Activated CD8-positive, alpha-beta memory T cell treated with anti-CD3 and anti-CD28 coated beads for 36 hours (primary cell): ENCODE results near the gene NACC2. TPM values are rescaled to one million over a fixed set of nuclear protein-coding genes. Genes with fewer than 3 reads are reported as not detected.

Experiments used
- CTCF ChIA-PET: fragments of 350-600 bp; sonication (Branson Sonifier 250); formaldehyde crosslinking; loops from one replicate; lab custom pipeline; 2021; ENCODE audit warnings: antibody characterized with exemption; lab: Charles Lee
- POLR2A ChIA-PET: fragments of 350-600 bp; sonication (Branson Sonifier 250); formaldehyde crosslinking; loops from one replicate; lab custom pipeline; 2021; ENCODE audit warnings: antibody characterized with exemption; lab: Charles Lee
- total RNA-seq, 2 experiments: library from RNA; stranded (reverse); gene quantifications; one replicate each; pipeline ENCODE4 v1.2.3, GENCODE V29; 2021

The NACC2 gene
- total RNA-seq, 2 experiments from 2014 or later = 8.4 to 8.5 TPM

DNA sequence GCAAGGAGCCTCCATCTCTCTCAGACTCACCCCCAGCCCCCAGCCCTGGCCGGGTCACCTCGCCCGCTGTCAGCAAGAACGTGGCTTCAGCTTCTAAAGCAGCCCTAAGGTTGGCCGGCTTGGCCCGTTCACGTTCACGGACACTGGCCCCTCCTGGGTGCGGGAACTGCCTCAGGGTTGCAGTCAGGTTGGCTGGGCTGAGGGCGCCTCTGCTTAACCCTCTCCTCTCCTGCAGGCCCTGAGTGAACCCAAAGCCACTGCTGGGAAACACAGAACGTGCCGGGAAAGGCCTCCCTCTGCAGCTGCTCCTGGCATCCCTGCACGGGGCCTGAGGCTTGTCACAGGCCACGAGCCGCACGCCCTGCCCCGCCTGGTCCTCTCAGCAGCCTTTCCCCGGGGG is 93.9 kb downstream of the NACC2 start:
- POLR2A ChIA-PET = no interaction called here
- CTCF ChIA-PET = interaction anchor here (0.5 kb wide), 1 partner anchor 43 kb away, joined by 3 read pairs; no protein-coding TSS in a partner anchor

GRCh38 chr9:135998410-135999071 is 96.5 kb downstream of the NACC2 start:
- ChIA-PET POLR2A (no interaction called here), CTCF (no interaction called here)

- CTCF ChIA-PET = no interaction called here
- POLR2A ChIA-PET = no interaction called here
Observed at GRCh38 chr9:135998016-135998380, 97.1 kb downstream of the NACC2 start.

- POLR2A ChIA-PET = no interaction called here
- CTCF ChIA-PET = no interaction called here
Observed at GRCh38 chr9:135997090-135998015, 97.7 kb downstream of the NACC2 start.

DNA sequence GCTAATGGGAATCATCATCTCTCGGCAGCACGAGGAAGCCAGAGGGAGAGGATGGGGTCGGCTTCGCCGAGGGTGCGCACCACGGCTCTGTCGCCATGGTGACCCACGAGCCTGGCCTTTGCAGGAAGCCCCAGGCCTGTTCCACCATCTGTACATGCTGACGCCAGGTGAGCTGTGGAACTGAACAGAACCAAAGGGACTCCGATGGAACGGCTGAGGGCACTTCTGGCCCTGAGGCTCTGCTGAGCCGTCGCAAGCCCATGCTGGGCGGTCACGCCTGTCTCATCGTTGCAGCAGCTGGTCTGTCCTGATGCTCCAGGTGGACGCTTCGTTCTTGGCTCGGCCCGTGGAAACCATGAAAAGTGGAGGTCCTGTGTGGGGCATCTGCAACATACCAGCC is 99.3 kb downstream of the NACC2 start:
- ChIA-PET POLR2A (no interaction called here), CTCF (no interaction called here)

DNA sequence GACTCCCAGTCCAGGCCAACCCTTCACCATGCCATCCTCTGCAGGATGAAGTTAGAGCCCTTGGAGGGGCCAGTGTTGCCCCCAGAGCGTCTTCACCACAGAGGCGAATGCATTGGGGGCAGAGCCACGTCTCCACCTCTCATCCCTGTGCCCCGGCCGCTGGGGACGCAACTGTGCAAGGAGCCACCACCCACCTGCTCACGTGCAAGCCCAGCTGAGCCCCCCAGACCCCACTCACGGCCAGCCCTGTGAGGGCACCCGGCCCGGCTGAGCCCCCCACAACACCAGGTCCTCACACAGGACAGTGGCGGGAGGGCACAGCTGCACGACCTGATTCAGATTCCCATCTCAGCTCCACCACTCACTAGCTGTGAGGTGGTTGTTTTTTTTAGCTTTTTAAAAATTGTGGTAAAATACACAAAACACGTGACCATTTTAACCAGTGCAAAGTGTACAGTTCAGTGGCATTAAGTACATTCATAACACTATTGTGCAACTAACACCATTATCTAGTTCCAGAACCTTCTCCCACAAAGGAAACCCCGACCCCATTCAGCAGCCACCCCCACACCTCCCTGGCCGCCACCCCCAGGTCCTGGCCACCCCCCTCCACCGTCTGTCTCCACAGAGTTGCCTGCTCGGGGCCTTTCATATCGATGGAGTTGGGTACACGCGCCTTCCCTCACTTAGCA is 100.4 kb downstream of the NACC2 start:
- POLR2A ChIA-PET = no interaction called here
- CTCF ChIA-PET = interaction anchor here (1.0 kb wide), 1 partner anchor 128 kb away, joined by 3 read pairs; no protein-coding TSS in a partner anchor

DNA sequence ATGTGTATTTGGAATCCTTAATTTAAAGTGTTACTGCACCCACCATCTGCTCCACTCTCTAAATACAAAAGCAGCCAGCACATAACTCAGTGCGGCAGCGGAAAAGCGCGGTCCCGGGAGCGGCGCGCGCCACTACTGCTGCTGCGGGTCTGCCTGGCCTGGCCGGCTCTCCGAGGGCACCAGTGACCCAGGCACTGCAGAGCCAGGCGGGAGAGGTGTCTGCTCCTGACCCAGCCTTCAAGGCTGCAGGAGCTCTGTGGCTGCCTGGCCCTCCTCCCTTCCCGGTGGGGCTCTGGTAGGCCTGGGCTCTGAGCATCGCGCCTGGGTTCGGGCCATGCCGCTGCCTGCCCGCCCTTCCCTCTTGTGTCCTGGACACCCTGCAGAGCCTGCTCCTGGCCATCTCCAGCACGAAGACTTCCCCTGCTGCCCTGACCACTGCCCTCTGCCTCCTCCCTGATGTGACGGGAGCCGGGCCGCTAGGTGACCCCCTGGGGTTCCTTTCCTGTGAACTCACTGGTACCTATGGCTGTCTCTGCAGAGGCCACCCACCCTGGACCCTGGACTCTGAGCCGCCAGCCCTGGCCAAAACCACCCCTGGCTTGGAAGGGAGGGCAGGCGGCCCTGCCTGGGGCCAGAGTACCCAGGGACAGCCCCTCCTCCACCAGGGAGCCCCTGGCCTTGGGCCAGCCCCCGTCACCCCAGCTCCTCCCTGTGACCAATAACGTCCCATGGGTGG is 101.2 kb downstream of the NACC2 start:
- ChIA-PET CTCF (interaction anchor here (0.9 to 1.0 kb wide), 2 partner anchors 26 to 128 kb away, joined by 3 read pairs; no protein-coding TSS in a partner anchor), POLR2A (no interaction called here)

- ChIA-PET CTCF (interaction anchor here (0.9 kb wide), 1 partner anchor 25 kb away, joined by 3 read pairs; no protein-coding TSS in a partner anchor), POLR2A (no interaction called here)
Observed at GRCh38 chr9:135993409-135993742, 101.7 kb downstream of the NACC2 start.

DNA sequence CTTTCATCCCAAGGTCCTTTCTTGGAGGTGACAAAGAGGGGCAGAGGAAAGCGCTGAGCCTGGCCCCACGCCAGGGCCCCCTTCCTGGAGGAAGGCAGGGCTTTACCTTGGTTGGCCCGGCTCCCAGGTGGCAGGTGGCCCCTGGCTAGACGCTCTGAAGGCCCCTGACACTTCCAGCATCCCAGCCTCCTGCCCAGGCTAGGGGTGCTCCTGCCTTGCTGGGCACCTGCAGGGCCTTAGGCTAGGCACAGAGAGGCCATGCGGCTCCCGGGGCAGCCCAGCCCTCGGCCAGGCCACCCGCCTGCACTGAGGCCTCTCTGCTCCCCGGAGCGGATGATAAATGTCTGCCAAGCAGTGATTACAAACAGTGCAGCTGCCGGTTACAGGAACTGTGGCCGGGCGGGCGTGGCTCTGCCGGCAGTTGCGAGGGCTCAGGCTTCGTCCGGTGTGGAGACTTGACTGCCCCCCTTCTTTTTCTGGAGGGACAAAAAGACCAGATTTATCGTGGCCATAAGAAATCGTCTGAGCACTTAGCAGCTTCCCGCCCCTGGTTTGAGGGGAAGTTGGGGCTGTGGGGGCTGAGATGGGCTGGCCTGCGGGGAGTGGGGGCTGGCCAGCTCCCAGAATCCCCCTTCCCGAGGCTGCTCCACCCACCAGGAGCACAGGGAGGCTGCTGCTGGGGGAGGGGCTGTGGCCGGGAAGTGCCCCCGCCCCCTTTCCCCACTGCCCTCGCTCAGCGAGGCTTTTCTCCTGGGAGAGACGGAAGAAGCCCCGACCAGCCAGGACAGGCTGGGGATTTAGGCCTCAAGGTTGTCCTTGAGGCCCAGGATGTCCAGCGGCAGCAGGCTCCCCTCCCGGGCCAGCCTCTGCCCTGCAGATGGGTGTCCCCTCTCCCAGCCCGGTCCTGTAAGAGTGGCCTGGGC is 102.3 kb downstream of the NACC2 start:
- POLR2A ChIA-PET = no interaction called here

DNA sequence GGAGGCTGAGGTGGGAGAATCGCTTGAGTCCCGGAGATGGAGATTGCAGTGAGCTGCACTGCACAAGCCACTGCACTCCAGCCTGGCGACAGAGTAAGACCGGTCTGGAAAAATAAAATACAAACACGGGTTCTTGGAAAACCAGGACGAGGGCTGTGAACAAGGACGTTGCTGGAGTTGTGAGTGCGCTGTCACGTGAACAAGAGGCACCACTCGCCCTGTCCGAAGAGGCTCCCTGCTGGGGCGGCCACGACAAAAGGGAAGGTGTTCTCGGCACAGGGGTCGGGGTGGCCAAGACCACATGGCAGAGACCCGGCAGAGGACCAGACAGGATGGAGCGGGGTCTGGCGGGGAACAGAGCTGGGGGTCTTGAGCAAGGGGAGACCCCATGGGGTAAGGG is 103.3 kb downstream of the NACC2 start:
- ChIA-PET POLR2A (interaction anchor here (0.7 kb wide), 1 partner anchor 66 kb away, joined by 3 read pairs; no protein-coding TSS in a partner anchor), CTCF (no interaction called here)

More for the DNA sequence above, 102.3 kb downstream of the NACC2 start:
- CTCF ChIA-PET = interaction anchor here (0.9 kb wide), 1 partner anchor 25 kb away, joined by 3 read pairs; no protein-coding TSS in a partner anchor

GRCh38 chr9:135990468-135991429 is 104.3 kb downstream of the NACC2 start:
- POLR2A ChIA-PET = interaction anchor here (0.7 kb wide), 1 partner anchor 65 kb away, joined by 3 read pairs; no protein-coding TSS in a partner anchor
- CTCF ChIA-PET = interaction anchor here (2.1 kb wide), 1 partner anchor 132 kb away, joined by 4 read pairs; no protein-coding TSS in a partner anchor

DNA sequence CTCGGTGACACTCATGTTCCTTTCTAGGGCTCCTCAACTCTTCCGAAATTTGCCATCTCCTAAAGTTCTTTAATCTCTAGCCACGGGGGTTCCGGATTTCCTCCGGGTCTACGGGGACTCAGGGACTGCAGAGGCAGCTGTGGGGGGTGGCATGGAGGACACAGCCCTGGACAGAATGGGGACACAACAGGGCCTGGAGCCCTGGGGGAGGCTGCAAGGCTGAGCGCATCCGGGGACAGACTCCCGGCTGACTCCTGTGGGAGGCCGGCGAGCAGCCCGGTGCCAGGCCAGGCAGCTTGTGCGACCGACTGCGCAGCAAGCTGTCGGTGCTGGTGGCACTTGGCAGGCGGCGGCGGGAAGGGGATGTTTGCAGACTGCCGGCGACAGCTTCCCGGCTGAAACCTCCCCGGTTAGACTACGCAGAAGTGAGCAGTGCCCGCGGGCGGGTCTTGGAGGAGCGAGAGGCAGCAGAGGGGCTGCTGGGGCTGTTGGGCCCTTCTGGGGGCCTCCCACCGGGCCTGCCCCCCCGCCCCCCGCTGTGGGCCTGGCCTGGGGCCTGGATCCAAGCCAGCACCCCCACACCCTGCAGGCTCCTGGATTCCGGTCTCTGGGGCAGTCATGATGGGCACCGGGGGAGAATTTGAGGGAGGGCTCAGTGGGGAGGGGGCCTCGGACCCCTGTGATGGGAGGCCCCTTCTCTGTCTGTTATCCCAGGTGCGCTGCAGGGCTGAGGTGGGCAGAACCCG is 105.2 kb downstream of the NACC2 start:
- CTCF ChIA-PET = interaction anchor here (2.1 kb wide), 1 partner anchor 133 kb away, joined by 4 read pairs; no protein-coding TSS in a partner anchor

DNA sequence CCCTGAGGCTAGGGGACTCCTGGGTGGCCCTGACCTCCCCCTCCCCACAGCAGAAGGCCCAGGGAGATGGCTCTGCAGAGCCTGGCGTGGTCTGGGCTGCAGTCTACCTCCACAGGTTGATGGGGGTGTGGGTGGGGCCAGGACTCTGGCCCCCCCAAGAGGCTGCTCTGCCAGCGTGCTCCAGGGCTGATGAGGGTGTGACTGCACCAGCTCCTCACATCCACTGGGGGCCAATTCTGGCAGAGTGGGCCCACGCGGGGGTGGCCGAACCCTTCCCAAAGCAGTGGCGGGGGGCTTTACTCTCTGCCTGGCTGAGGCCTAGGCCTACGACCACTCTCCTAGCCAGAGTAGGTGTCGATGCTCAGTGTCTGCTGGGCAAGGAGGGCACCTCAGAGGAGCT is 105.9 kb downstream of the NACC2 start:
- CTCF ChIA-PET = interaction anchor here (2.1 kb wide), 1 partner anchor 133 kb away, joined by 4 read pairs; no protein-coding TSS in a partner anchor
- POLR2A ChIA-PET = interaction anchor here (0.6 kb wide), 1 partner anchor 121 kb away, joined by 5 read pairs; no protein-coding TSS in a partner anchor

More for the DNA sequence above, 105.2 kb downstream of the NACC2 start:
- POLR2A ChIA-PET = no interaction called here

DNA sequence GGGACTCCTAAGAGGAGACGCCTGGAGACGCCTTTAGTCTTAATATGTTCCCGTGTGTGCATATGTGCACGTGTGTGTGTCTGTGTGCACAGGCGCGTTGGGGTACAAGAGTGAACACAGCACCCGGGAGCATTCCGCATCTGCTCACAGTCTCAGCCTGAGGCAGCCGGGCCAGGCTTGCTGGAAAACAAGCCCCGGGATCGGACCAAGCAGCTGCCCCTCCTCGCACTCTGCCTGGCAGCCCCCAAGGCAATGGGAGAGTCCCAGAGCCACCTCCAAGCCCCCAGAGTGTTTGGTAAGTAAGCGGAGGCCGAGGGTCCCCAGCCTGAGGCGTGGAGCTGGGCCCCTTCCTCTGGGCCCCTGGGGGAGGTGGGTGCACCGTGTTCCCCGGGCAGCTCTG is 106.6 kb downstream of the NACC2 start:
- CTCF ChIA-PET = interaction anchor here (2.1 kb wide), 1 partner anchor 134 kb away, joined by 4 read pairs; no protein-coding TSS in a partner anchor
- POLR2A ChIA-PET = no interaction called here

DNA sequence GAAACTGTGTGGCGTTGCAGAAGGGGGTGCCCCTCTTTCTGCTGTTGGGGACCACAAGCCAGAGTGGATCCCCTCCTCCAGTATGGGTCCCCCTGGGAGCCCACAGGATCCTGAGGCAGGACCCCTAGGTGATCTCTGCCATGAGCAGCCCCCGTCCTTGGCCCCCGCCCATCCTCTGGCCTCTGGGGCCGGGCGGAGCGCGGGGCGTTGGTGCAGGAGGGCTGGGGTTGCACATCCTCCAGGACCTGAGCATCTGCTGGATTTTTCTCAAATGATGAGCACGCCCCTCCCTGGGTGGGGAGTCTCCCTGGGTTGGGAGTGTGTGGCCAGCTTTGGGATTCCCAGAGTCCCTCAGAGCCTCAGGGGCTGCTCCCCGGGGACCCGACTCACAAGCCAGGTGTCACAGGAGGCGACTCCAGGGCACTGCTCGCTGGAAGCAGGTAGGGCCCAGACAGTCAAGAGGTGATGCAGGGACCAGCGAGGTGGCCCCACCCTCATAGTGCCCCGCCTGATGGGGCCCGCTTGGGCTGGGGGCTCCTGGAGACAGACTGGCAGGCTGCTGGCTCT is 107.2 kb downstream of the NACC2 start:
- ChIA-PET POLR2A (no interaction called here), CTCF (no interaction called here)
